Nephron (organoid): ENCODE measurements around the gene HYLS1.
A peak's percentile ranks its signal among the peaks of the same experiment; 100 is the strongest.
"Not testable (repeated sequence)": the region's sequence is repeated elsewhere in the genome, so short reads cannot be mapped to it uniquely, and the experiment has no call there.

Experiments
- H3K27ac Mint-ChIP-seq, 3 experiments: 2 replicates each; pipeline ENCODE4 v1.8.0; 2020; ENCODE audit warnings: mixed read lengths in 3 of 3, mild to moderate bottlenecking in 2 of 3, moderate library complexity in 1 of 3
- H3K27me3 Mint-ChIP-seq: 2 replicates; pipeline ENCODE4 v1.8.0; 2021; ENCODE audit warnings: low read depth, mild to moderate bottlenecking, moderate library complexity, mixed read lengths
- H3K36me3 Mint-ChIP-seq: 2 replicates; pipeline ENCODE4 v1.8.0; 2020; ENCODE audit warnings: low read depth, mixed read lengths
- H3K4me1 Mint-ChIP-seq: 2 replicates; pipeline ENCODE4 v1.8.0; 2020; ENCODE audit warnings: mixed read lengths
- H3K4me3 Mint-ChIP-seq, 3 experiments: 2 replicates each; pipeline ENCODE4 v1.8.0; 2020; ENCODE audit warnings: mild to moderate bottlenecking in 3 of 3, mixed read lengths in 3 of 3, moderate library complexity in 2 of 3
- H3K9me3 Mint-ChIP-seq: 2 replicates; pipeline ENCODE4 v1.8.0; 2020; ENCODE audit warnings: mixed read lengths
- CTCF ChIP-seq, 3 experiments: fragments of 200-600 bp; sonication (generic); IDR thresholded peaks; one replicate each; pipeline ENCODE4 v1.5.0; 2021; ENCODE audit warnings: antibody characterized with exemption in 3 of 3; ENCODE audit not compliant: unreplicated experiment in 3 of 3

HYLS1 gene

GRCh38 chr11:125887373-125888324 is at the start of gene HYLS1:
Gene HYLS1, plus strand, starts transcription at chr11:125887668. Its CDS starts 11,701 bp downstream, at chr11:125899369.
- Mint-ChIP-seq H3K36me3 (no peaks in the 10 kb centered on the region), H3K9me3 (peaks cover 3% of the 10 kb centered on the region), H3K27me3 (no peaks in the 10 kb centered on the region), H3K27ac (peak within 1 kb of the TSS; percentile 74 to 91 (median 88)), H3K4me3 (peak within 1 kb of the TSS; percentile 89 to 97 (median 94)), H3K4me1 (peaks cover 6% of the 10 kb centered on the region)
- TF ChIP-seq CTCF (IDR thresholded peaks at IDR 0.05; ENCODE audit: unreplicated experiment in 3 of 3), result peak in 1 of 3 experiments; percentile 17

GRCh38 chr11:125842321-125842948 is 45.0 kb upstream of the HYLS1 start:
- peaks cover 27% of the 10 kb centered on the region for H3K9me3 Mint-ChIP-seq
- H3K27me3 Mint-ChIP-seq, result no peaks in the 10 kb centered on the region
- H3K36me3 Mint-ChIP-seq, result peaks cover 7% of the 10 kb centered on the region
- no peak overlapping the region for H3K27ac Mint-ChIP-seq
- TF ChIP-seq CTCF (IDR thresholded peaks at IDR 0.05; ENCODE audit: unreplicated experiment in 3 of 3), result no peak
- no peak overlapping the region for H3K4me3 Mint-ChIP-seq
- H3K4me1 Mint-ChIP-seq, result no peaks in the 10 kb centered on the region

- H3K4me1 Mint-ChIP-seq, result no peaks in the 10 kb centered on the region
- no peak overlapping the region for H3K27ac Mint-ChIP-seq
- peaks cover 7% of the 10 kb centered on the region for H3K27me3 Mint-ChIP-seq
- peaks cover 34% of the 10 kb centered on the region for H3K9me3 Mint-ChIP-seq
- no peak for TF ChIP-seq CTCF (IDR thresholded peaks at IDR 0.05; ENCODE audit: unreplicated experiment in 3 of 3)
- peaks cover 7% of the 10 kb centered on the region for H3K36me3 Mint-ChIP-seq
- no peak overlapping the region for H3K4me3 Mint-ChIP-seq
Observed at GRCh38 chr11:125846188-125846587, 41.3 kb upstream of the HYLS1 start.

GRCh38 chr11:125857670-125858069 is 29.8 kb upstream of the HYLS1 start:
- H3K27me3 Mint-ChIP-seq, H3K4me1 Mint-ChIP-seq, H3K27ac Mint-ChIP-seq, H3K36me3 Mint-ChIP-seq, H3K4me3 Mint-ChIP-seq: not testable (repeated sequence)
- H3K9me3 Mint-ChIP-seq, result peaks cover 48% of the 10 kb centered on the region

- H3K9me3 Mint-ChIP-seq, result peaks cover 28% of the 10 kb centered on the region
Observed at GRCh38 chr11:125862786-125863185, 24.7 kb upstream of the HYLS1 start.

GRCh38 chr11:125865354-125865753 is 22.1 kb upstream of the HYLS1 start:
- not testable (repeated sequence) for H3K4me1 Mint-ChIP-seq, H3K4me3 Mint-ChIP-seq, H3K27ac Mint-ChIP-seq, H3K27me3 Mint-ChIP-seq, H3K36me3 Mint-ChIP-seq
- peaks cover 12% of the 10 kb centered on the region for H3K9me3 Mint-ChIP-seq

More at GRCh38 chr11:125862786-125863185, 24.7 kb upstream of the HYLS1 start:
- not testable (repeated sequence) for H3K36me3 Mint-ChIP-seq, H3K4me3 Mint-ChIP-seq, H3K27ac Mint-ChIP-seq, H3K27me3 Mint-ChIP-seq, H3K4me1 Mint-ChIP-seq

- Mint-ChIP-seq H3K27ac (no peak overlapping the region), H3K27me3 (peaks cover 6% of the 10 kb centered on the region), H3K9me3 (peaks cover 6% of the 10 kb centered on the region), H3K36me3 (peaks cover 4% of the 10 kb centered on the region), H3K4me3 (no peak overlapping the region), H3K4me1 (no peaks in the 10 kb centered on the region)
- TF ChIP-seq CTCF (IDR thresholded peaks at IDR 0.05; ENCODE audit: unreplicated experiment in 3 of 3), result no peak
Observed at GRCh38 chr11:125869521-125869920, 17.9 kb upstream of the HYLS1 start.
